Panc1 (cell line): ENCODE results near the gene C10orf88. TPM values are rescaled to one million over a fixed set of nuclear protein-coding genes. Genes with fewer than 3 reads are reported as not detected.

Experiments
- ATAC-seq: fragments of 200-7000 bp; cut with Tn5 transposase; 2 replicates; pipeline ENCODE4 v1.9.1; 2020; ENCODE audit warnings: mild to moderate bottlenecking, moderate library complexity
- BruUV-seq: library from RNA; stranded (reverse); fragments of 400-500 nt; replicated peaks from 2 replicates; lab custom pipeline; 2021; lab: Mats Ljungman, UMichigan
- CTCF ChIA-PET: fragments of 300-600 bp; sonication (Branson Sonifier 250); formaldehyde crosslinking; loops from one replicate; lab custom pipeline; 2022; ENCODE audit warnings: antibody characterized with exemption; lab: Charles Lee
- POLR2A ChIA-PET: fragments of 300-600 bp; sonication (Branson Sonifier 250); formaldehyde crosslinking; loops from one replicate; lab custom pipeline; 2022; ENCODE audit warnings: antibody characterized with exemption; lab: Charles Lee
- DNase-seq: peaks from one replicate; pipeline ENCODE4 v3.0.0-alpha.2; 2010; ENCODE audit warnings: low read depth, low spot score
- H3K27ac ChIP-seq: 2 replicates; pipeline ENCODE4 v1.5.1; 2011; ENCODE audit warnings: mild to moderate bottlenecking, low read length, inconsistent platforms
- H3K27me3 ChIP-seq: fragments of 200-500 bp; sonication (Bioruptor generic); 2 replicates; pipeline ENCODE4 v1.6.0; 2014; ENCODE audit warnings: low read length, inconsistent platforms; ENCODE audit not compliant: control insufficient read depth, insufficient read depth
- H3K36me3 ChIP-seq: fragments of 200-500 bp; sonication (Bioruptor generic); 2 replicates; pipeline ENCODE4 v1.5.1; 2014; ENCODE audit warnings: inconsistent platforms, mild to moderate bottlenecking, low read length, moderate library complexity; ENCODE audit not compliant: control insufficient read depth, insufficient read depth
- H3K4me1 ChIP-seq: 2 replicates; pipeline ENCODE4 v1.5.1; 2011; ENCODE audit warnings: inconsistent platforms, mild to moderate bottlenecking, low read length, moderate library complexity; ENCODE audit not compliant: control insufficient read depth, insufficient read depth
- H3K4me3 ChIP-seq, 2 experiments: 2 replicates each; pipeline ENCODE4 v1.5.1; 2011 to 2012; ENCODE audit warnings: low read depth in 2 of 2, low read length in 2 of 2, mild to moderate bottlenecking in 2 of 2, inconsistent platforms in 1 of 2, moderate library complexity in 1 of 2
- H3K9me3 ChIP-seq: fragments of 200-500 bp; sonication (Bioruptor generic); 2 replicates; pipeline ENCODE4 v1.5.1; 2014; ENCODE audit warnings: low read depth, mild to moderate bottlenecking, inconsistent platforms, low read length, moderate library complexity; ENCODE audit not compliant: control insufficient read depth, insufficient read depth
- CTCF ChIP-seq: fragments of 450-650 bp; IDR thresholded peaks from 2 replicates; pipeline ENCODE4 v1.5.1; 2017; ENCODE audit warnings: mild to moderate bottlenecking
- POLR2AphosphoS5 ChIP-seq: IDR thresholded peaks from 2 replicates; pipeline ENCODE4 v1.6.1; 2012; ENCODE audit warnings: mild to moderate bottlenecking, low read depth, low read length, moderate library complexity
- REST ChIP-seq, 2 experiments: IDR thresholded peaks; 2 replicates each; pipeline ENCODE4 v1.6.1; 2011 to 2012; ENCODE audit warnings: low read depth in 2 of 2, control low read depth in 1 of 2, low read length in 1 of 2, mild to moderate bottlenecking in 1 of 2, moderate library complexity in 1 of 2; ENCODE audit not compliant: insufficient read depth in 1 of 2
- SIN3A ChIP-seq: IDR thresholded peaks from 2 replicates; pipeline ENCODE4 v1.6.1; 2012; ENCODE audit warnings: low read depth, mild to moderate bottlenecking, low read length, moderate library complexity, borderline replicate concordance; ENCODE audit not compliant: insufficient read depth
- TCF7L2 ChIP-seq: IDR thresholded peaks from 2 replicates; pipeline ENCODE4 v1.6.1; 2011; ENCODE audit warnings: mild to moderate bottlenecking, low read depth, low read length, inconsistent platforms
- in situ Hi-C: cut with HindIII; loops from 2 replicates; pipeline ENCODE4 v1.10.0; 2016; ENCODE audit warnings: low sequenced_read_pairs, low pct_unique_long_range_greater_than_20kb
- intact Hi-C: fragments of 100-400 bp; cut with micrococcal nuclease; formaldehyde crosslinking; loops from one replicate; pipeline ENCODE4 v1.10.0; 2022; ENCODE audit not compliant: unreplicated experiment
- total RNA-seq: library from RNA; stranded (reverse); gene quantifications from one replicate; pipeline ENCODE4 v1.2.1, GENCODE V29; 2021; ENCODE audit not compliant: unreplicated experiment

C10orf88 gene
- total RNA-seq, 1 experiment from 2014 or later: 21.7 TPM

- TF ChIP-seq TCF7L2 (no peak), SIN3A (no peak), POLR2AphosphoS5 (no peak), REST (IDR thresholded peaks at IDR 0.05; ENCODE audit: insufficient read depth in 1 of 2, low read depth in 2 of 2, low read length in 1 of 2) (no peak), CTCF (no peak)
- no TSS peak for BruUV-seq
- DNase-seq (no peak), ATAC-seq (no peak)
- Histone ChIP-seq H3K9me3 (no peaks in the 10 kb centered on the region), H3K27me3 (no peaks in the 10 kb centered on the region), H3K27ac (no peak overlapping the region), H3K36me3 (no peaks in the 10 kb centered on the region; the same call in 1 of the 2 replicates), H3K4me3 (no peak overlapping the region), H3K4me1 (peaks cover 3% of the 10 kb centered on the region; the same call in 1 of the 2 replicates)
- intact Hi-C loops: no loop called here
- ChIA-PET POLR2A (no interaction called here), CTCF (no interaction called here)
- in situ Hi-C loops: no loop called here
Observed at GRCh38 chr10:122998934-122999333, 44.9 kb upstream of the C10orf88 start.

- no peaks in the 10 kb centered on the region for H3K9me3 ChIP-seq
- no peak for ATAC-seq
- in situ Hi-C loops: no loop called here
- H3K36me3 ChIP-seq: no peaks in the 10 kb centered on the region; the same call in 1 of the 2 replicates
- TF ChIP-seq REST (IDR thresholded peaks at IDR 0.05; ENCODE audit: insufficient read depth in 1 of 2, low read depth in 2 of 2, low read length in 1 of 2) (no peak), TCF7L2 (no peak), POLR2AphosphoS5 (no peak), CTCF (no peak), SIN3A (no peak)
- no peak overlapping the region for H3K4me3 ChIP-seq
- ChIA-PET POLR2A (interaction anchor here (0.6 kb wide), 1 partner anchor 42 kb away, joined by 3 read pairs; no protein-coding TSS in a partner anchor), CTCF (no interaction called here)
- H3K27me3 ChIP-seq: no peaks in the 10 kb centered on the region
- DNase-seq: no peak
- no peaks in the 10 kb centered on the region for H3K4me1 ChIP-seq
- no TSS peak for BruUV-seq
- H3K27ac ChIP-seq: no peak overlapping the region
- intact Hi-C loops: no loop called here
Observed at GRCh38 chr10:122998360-122998917, 44.4 kb upstream of the C10orf88 start.
